RCC 7860 (cell line): ENCODE data around the gene CRY1.

Experiments used
- DNase-seq: peaks from one replicate; pipeline ENCODE4 v3.0.0-alpha.2; 2015; ENCODE audit warnings: low spot score
- FAIRE-seq: peaks from 2 replicates; lab custom pipeline; 2012; peaks lifted over from hg19 to GRCh38; lab: Jason Lieb, UNC

The CRY1 gene

GRCh38 chr12:107093417-107094182 is at the start of gene CRY1:
TSS of gene CRY1 (minus strand) at chr12:107093549. CDS start at chr12:107092961, 588 bp downstream.
- no peak for FAIRE-seq
- peak; percentile 82 for DNase-seq

DNA sequence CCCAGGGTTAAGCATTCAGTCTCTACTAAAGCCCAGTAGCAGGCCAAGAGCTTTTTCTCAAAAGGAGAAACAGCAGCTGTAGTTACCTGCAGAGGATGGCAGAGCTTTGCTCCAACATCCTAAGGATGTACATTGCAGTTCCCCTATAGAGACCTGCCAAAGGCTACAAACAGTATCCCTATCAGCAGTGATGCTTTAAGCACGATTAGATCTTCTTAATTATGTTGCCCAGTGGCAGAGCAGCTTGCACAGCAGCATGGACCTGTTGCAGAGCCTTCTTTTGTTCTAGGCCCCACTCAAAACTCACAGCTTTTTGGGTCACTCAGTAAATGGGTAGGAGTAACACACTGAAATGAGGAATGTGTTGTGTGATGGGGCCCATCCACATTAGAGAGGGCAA is 46.4 kb upstream of the CRY1 start:
- FAIRE-seq, result no peak

DNA sequence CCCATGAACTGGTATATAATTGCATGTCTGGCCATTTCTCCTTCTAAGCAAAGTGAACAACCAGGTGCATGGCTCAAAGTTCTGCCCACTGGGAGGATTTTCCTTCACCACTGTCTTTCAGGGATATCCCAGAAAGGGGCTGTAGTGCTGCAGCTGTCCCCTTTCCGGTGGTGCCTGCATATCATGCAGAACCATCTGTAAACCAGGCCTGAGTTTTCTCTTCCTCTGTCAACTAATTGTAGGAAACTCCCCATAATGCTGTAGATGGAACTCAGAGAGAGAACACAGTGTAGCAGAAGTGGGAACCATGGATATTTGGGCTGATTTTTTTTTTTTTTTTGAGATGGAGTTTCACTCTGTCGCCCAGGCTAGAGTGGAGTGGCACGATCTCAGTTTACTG is 45.6 kb upstream of the CRY1 start:
- DNase-seq (no peak), FAIRE-seq (no peak)

More for the DNA sequence above, 46.4 kb upstream of the CRY1 start:
- no peak for DNase-seq

- DNase-seq (no peak), FAIRE-seq (no peak)
Measured at GRCh38 chr12:107135177-107135576, 41.8 kb upstream of the CRY1 start.

GRCh38 chr12:107134558-107134957 is 41.2 kb upstream of the CRY1 start:
- FAIRE-seq, result no peak

DNA sequence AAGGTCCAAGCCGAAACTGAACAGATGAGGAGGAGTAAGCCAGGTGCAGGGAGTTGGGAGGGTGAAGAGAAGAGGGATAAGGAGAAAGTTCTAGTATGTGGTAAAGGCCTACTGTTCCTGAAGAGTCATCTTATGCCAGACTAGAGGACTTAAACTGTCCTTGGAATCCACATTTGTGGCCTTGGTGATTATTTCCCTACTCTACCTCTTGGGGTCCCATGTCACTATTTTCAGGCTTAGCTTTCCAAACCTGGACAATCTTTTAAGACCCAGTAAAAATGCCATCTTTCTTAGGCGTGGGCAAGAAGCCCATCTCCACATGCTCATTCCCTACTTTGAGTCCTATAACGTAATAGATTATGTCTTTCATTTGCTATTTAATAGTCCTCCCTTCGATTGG is 40.1 kb upstream of the CRY1 start:
- DNase-seq, result no peak
- FAIRE-seq, result no peak

More at GRCh38 chr12:107134558-107134957, 41.2 kb upstream of the CRY1 start:
- peak; percentile 24 for DNase-seq

DNA sequence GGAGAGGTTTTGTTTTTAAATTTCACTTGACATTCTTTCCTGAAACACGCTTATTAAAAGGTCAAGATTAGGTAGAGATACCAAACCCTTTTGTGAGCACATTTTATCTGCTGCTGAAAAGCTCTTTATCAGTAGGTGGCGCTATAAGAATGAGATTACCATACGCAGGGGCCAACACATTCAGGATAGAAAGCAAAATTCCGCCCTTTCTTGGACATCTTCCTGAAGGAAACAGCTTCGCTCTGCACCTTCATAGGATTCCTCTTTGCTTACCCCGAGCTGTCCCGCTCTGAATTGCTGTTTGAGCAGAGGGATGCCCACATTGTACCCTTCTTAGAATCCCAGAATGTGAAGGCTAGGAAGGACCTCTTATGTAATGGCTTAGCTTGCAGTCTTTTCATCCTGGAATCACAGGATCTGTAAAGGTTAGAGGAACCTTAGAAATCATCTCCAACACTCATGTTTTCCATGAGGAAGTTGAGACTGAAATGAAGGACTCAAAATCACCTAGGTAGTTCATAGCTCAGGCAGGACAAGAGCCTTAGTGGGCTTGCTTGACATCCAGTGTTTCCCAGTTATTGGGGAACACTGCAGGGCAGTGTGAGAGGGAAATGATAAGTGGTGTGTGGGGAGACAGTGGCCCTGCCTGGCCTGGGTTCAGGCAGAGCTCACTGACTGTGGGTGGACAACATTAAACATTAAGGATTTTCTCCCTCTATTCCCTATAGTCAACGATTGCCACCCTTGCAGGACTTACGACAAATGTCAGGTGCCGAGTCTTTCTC is 38.7 kb upstream of the CRY1 start:
- FAIRE-seq (peak; percentile 79), DNase-seq (peak; percentile 56)

- FAIRE-seq, result no peak
- no peak for DNase-seq
Measured at GRCh38 chr12:107130830-107131611, 37.7 kb upstream of the CRY1 start.

DNA sequence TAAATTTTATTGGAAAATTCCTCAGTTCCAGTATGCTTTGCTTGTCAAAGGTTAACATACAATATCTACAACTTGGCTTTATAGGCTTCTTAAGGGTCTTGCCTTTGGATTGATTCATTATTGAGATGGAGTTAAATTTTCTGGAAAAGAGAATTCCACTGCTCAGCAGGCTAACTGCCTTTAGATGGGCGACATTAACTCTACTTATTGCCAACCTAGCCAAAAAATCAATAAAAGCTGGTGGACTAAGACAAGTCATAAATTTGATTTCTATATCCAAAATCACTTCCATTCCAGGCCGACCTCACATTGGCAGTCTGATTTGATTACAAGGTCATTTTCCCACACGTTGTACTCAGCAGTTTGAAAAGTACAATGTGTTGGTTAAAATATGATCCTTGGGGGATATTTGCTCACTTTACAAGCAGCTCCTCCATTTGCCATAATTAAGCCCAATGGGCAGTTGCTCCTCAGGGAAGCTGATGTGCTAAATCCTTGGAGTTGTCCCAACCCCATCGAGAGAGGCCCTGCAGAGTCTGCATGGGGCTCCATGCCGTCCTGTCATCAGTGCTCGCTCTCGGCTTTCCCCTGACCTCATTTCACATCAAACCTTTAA is 36.1 kb upstream of the CRY1 start:
- FAIRE-seq (no peak), DNase-seq (no peak)

DNA sequence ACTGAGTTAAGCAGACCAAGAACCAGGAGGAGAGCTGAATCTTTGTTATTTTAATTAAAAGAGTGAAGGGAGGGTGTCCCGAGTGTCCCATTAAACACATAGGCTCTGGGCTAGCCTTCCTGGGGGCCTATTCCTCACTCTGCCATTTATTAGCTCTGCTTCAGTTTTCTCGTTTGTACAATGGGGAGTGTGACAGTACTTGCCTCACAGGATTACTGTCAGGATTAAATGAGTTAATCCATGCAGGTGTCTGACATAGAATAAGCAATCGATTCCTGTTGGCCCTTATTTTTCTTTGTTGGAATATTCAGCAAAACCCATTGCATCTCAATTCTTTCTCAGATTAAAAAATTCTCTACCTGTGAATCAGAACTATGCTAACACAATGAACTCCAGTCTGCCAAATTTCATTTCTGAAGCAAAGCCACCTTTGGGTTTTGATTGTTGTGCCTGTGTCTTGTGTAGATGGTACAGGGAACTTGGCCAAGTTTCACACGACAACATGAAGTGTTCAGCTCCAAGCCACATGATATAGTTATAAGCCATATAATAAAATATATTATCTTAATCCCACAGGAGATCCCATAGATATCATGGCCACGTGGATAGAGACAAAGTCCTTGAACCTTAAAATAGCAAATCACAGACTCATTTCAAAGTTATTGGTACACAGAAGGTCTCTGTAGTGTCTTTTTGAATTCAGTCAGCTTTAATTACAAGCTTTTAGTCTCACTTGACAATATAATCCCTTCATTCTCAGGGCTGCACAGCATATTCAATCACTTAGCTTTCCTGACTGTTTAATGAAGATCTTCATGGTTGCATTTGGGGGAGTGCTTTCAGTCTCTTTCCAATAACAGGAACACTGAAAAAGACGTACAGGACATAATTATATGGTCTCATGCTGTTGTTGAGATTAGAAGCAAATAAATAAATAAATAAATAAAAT is 34.4 kb upstream of the CRY1 start:
- no peak for FAIRE-seq
- DNase-seq, result no peak

GRCh38 chr12:107126796-107127481 is 33.6 kb upstream of the CRY1 start:
- FAIRE-seq (no peak), DNase-seq (no peak)

DNA sequence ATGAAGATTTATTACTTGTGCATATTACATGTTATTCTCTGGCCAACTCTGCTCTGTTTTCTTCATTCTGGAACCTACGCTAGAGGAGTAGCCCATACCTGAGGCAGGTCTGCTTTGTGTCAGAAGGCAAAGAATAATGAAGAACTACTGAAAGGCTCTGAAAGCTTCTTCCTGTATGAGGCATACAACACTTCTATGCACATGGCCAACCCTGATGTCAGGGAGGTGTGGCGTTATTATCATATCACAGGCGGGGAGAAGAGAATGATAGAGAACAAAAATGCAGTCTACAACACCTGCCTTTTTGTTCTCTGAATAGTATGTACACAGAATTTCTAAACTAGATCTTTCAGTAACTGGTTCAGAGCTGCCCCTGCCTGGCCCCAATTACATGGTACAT is 32.5 kb upstream of the CRY1 start:
- DNase-seq (no peak), FAIRE-seq (no peak)

- FAIRE-seq, result no peak
- DNase-seq, result no peak
Measured at GRCh38 chr12:107122452-107122958, 29.2 kb upstream of the CRY1 start.

DNA sequence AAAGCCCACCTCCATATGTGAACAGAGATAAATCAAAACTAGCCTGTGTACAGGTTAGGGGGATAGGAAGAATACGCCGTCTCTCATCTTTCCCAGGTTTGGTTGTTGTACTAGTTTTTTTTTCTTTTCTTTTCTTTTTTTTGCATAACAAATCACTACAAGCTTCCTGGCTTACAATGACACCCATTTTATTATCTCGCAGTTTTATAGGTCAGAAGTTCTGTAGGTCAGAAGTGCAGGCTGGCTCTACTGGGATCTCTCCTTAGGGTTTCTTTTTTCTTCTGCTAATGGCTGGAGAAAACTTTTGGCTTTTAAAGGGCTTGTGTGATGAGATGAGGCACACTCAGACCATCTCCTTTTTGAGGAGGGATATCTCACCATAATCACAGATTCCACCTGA is 25.7 kb upstream of the CRY1 start:
- no peak for FAIRE-seq

GRCh38 chr12:107118624-107119023 is 25.3 kb upstream of the CRY1 start:
- FAIRE-seq, result no peak
- no peak for DNase-seq

More for the DNA sequence above, 25.7 kb upstream of the CRY1 start:
- no peak for DNase-seq

DNA sequence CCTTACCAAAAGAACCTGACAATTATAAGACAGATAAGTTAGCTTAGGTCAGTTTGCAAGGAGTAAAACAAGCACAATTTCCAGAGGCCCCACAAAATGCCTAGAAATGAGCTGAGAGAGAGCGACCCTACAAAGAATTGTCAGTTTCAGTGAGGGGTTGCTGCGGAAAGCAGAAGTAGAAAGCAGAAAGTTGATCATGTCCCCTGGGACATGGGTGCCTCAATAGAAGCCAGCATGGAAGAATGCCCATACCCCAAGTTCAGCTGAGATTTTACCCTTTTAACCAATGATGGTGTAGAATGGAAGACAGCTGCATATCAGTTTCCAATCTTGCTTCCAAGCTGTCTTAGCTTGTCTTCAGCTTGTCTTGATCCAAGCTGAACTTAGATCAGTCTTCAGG is 21.8 kb upstream of the CRY1 start:
- FAIRE-seq (no peak), DNase-seq (no peak)

- FAIRE-seq (no peak), DNase-seq (no peak)
Measured at GRCh38 chr12:107111314-107111713, 18.0 kb upstream of the CRY1 start.

- FAIRE-seq (no peak), DNase-seq (no peak)
Measured at GRCh38 chr12:107109726-107110719, 16.7 kb upstream of the CRY1 start.
